WTC11 (cell line): ENCODE data around the gene TMEM59. TPM values are rescaled to one million over a fixed set of nuclear protein-coding genes. Genes with fewer than 3 reads are reported as not detected.
A peak's percentile ranks its signal among the peaks of the same experiment; 100 is the strongest.

Experiments used
- ATAC-seq: fragments of 200-7000 bp; cut with Tn5 transposase; 2 replicates; pipeline ENCODE4 v1.10.0; 2021; ENCODE audit warnings: mild to moderate bottlenecking, moderate library complexity
- CTCF ChIA-PET: fragments of 300-600 bp; sonication (Branson Sonifier 250); formaldehyde crosslinking; loops from one replicate; lab custom pipeline; 2021; ENCODE audit warnings: antibody characterized with exemption; lab: Charles Lee
- POLR2A ChIA-PET: fragments of 350-600 bp; sonication (Branson Sonifier 250); formaldehyde crosslinking; loops from one replicate; lab custom pipeline; 2021; ENCODE audit warnings: antibody characterized with exemption; lab: Charles Lee
- DNase-seq: peaks from one replicate; pipeline ENCODE4 v3.0.0; 2021; ENCODE audit warnings: low spot score
- H3K27ac Mint-ChIP-seq: 2 replicates; pipeline ENCODE4 v1.8.0; 2021; ENCODE audit warnings: mixed read lengths
- H3K27me3 Mint-ChIP-seq: 2 replicates; pipeline ENCODE4 v1.8.0; 2021; ENCODE audit warnings: low read depth, mild to moderate bottlenecking, moderate library complexity, mixed read lengths
- H3K36me3 Mint-ChIP-seq: 2 replicates; pipeline ENCODE4 v1.8.0; 2021; ENCODE audit warnings: mixed read lengths
- H3K4me1 Mint-ChIP-seq: 2 replicates; pipeline ENCODE4 v1.8.0; 2022; ENCODE audit warnings: mixed read lengths
- H3K4me3 Mint-ChIP-seq: 2 replicates; pipeline ENCODE4 v1.8.0; 2021; ENCODE audit warnings: mild to moderate bottlenecking, moderate library complexity, mixed read lengths
- H3K9me3 Mint-ChIP-seq: 2 replicates; pipeline ENCODE4 v1.8.0; 2021; ENCODE audit warnings: mixed read lengths
- AFF4 ChIP-seq: sonication (generic); formaldehyde crosslinking; IDR thresholded peaks from 2 replicates; pipeline ENCODE4 v1.8.1; 2023; ENCODE audit warnings: mild to moderate bottlenecking, missing genetic modification reagents, borderline replicate concordance
- ATF2 ChIP-seq: sonication (generic); formaldehyde crosslinking; IDR thresholded peaks from 2 replicates; pipeline ENCODE4 v1.8.1; 2022; ENCODE audit warnings: low read depth, missing genetic modification reagents, borderline replicate concordance
- ATF6 ChIP-seq: sonication (generic); formaldehyde crosslinking; IDR thresholded peaks from 2 replicates; pipeline ENCODE4 v1.8.1; 2023; ENCODE audit warnings: mild to moderate bottlenecking, missing genetic modification reagents
- E2F1 ChIP-seq: sonication (generic); formaldehyde crosslinking; IDR thresholded peaks from 2 replicates; pipeline ENCODE4 v1.8.0; 2022; ENCODE audit warnings: mild to moderate bottlenecking, missing genetic modification reagents
- E2F4 ChIP-seq: sonication (generic); formaldehyde crosslinking; IDR thresholded peaks from 2 replicates; pipeline ENCODE4 v1.8.1; 2022; ENCODE audit warnings: low read depth, mild to moderate bottlenecking, moderate library complexity, missing genetic modification reagents, borderline replicate concordance
- ELF4 ChIP-seq: sonication (generic); formaldehyde crosslinking; IDR thresholded peaks from 2 replicates; pipeline ENCODE4 v1.8.1; 2022; ENCODE audit warnings: low read depth, mild to moderate bottlenecking, moderate library complexity, missing genetic modification reagents
- FOXK1 ChIP-seq: sonication (generic); formaldehyde crosslinking; IDR thresholded peaks from 2 replicates; pipeline ENCODE4 v1.8.0; 2022; ENCODE audit warnings: mild to moderate bottlenecking, moderate library complexity, missing genetic modification reagents
- FOXP1 ChIP-seq: sonication (generic); formaldehyde crosslinking; IDR thresholded peaks from 2 replicates; pipeline ENCODE4 v1.8.0; 2022; ENCODE audit warnings: missing genetic modification reagents, mild to moderate bottlenecking, moderate library complexity, borderline replicate concordance
- GABPB1 ChIP-seq: sonication (generic); formaldehyde crosslinking; IDR thresholded peaks from 2 replicates; pipeline ENCODE4 v1.8.1; 2023; ENCODE audit warnings: mild to moderate bottlenecking, missing genetic modification reagents
- JAZF1 ChIP-seq: fragments of 250-450 bp; sonication (Bioruptor Pico); IDR thresholded peaks from 2 replicates; pipeline ENCODE4 v1.9.0; 2021; ENCODE audit warnings: moderate library complexity, mild to moderate bottlenecking, inconsistent platforms
- MAX ChIP-seq: sonication (generic); formaldehyde crosslinking; IDR thresholded peaks from 2 replicates; pipeline ENCODE4 v1.8.0; 2022; ENCODE audit warnings: mild to moderate bottlenecking, missing genetic modification reagents
- NR1H2 ChIP-seq: sonication (generic); formaldehyde crosslinking; IDR thresholded peaks from 2 replicates; pipeline ENCODE4 v1.9.0; 2021; ENCODE audit warnings: mild to moderate bottlenecking, moderate library complexity, missing genetic modification reagents
- RELA ChIP-seq: sonication (generic); formaldehyde crosslinking; IDR thresholded peaks from 2 replicates; pipeline ENCODE4 v1.8.1; 2022; ENCODE audit warnings: missing genetic modification reagents, mild to moderate bottlenecking, borderline replicate concordance
- SOX15 ChIP-seq: fragments of 250-450 bp; sonication (Bioruptor Pico); IDR thresholded peaks from 2 replicates; pipeline ENCODE4 v1.9.0; 2021; ENCODE audit warnings: mild to moderate bottlenecking
- ZBTB21 ChIP-seq: sonication (generic); formaldehyde crosslinking; IDR thresholded peaks from 2 replicates; pipeline ENCODE4 v1.8.1; 2023; ENCODE audit warnings: mild to moderate bottlenecking, missing genetic modification reagents, borderline replicate concordance
- ZBTB43 ChIP-seq: sonication (generic); formaldehyde crosslinking; IDR thresholded peaks from 2 replicates; pipeline ENCODE4 v1.8.1; 2023; ENCODE audit warnings: mild to moderate bottlenecking, missing genetic modification reagents
- ZNF423 ChIP-seq: fragments of 250-450 bp; sonication (Bioruptor Pico); IDR thresholded peaks from 2 replicates; pipeline ENCODE4 v2.1.2; 2022; ENCODE audit warnings: mild to moderate bottlenecking, moderate library complexity
- ZNF425 ChIP-seq: fragments of 250-450 bp; sonication (Bioruptor Pico); conservative IDR thresholded peaks from 2 replicates; pipeline ENCODE4 v1.9.0; 2021; ENCODE audit warnings: mild to moderate bottlenecking
- ZNF512 ChIP-seq: sonication (generic); formaldehyde crosslinking; IDR thresholded peaks from 2 replicates; pipeline ENCODE4 v1.8.1; 2022; ENCODE audit warnings: missing genetic modification reagents, borderline replicate concordance
- total RNA-seq: library from RNA; stranded (reverse); gene quantifications from 3 replicates; pipeline ENCODE4 v1.2.3, GENCODE V29; 2021

TMEM59 gene
- total RNA-seq, 1 experiment from 2014 or later, result 122 TPM

GRCh38 chr1:53992085-53992874 is 60.7 kb downstream of the TMEM59 start (continued):
- no peak for TF ChIP-seq ZNF512 (CRISPR knock-in tag)
- TF ChIP-seq SOX15 (CRISPR knock-in tag), result no peak
- no peak for TF ChIP-seq ELF4 (CRISPR knock-in tag)
- no peak for TF ChIP-seq E2F1 (CRISPR knock-in tag)
- TF ChIP-seq FOXP1, result 0 out of 2 replicates have a peak, but pooled peaks have one; percentile 25
- TF ChIP-seq NR1H2 (CRISPR knock-in tag), result no peak
- no peak for TF ChIP-seq RELA (CRISPR knock-in tag)
- TF ChIP-seq ATF2 (CRISPR knock-in tag), result no peak
- no peak for TF ChIP-seq GABPB1
- no peak for TF ChIP-seq ZBTB43 (CRISPR knock-in tag)
- TF ChIP-seq, all 79 proteins: peak for 2

- ChIA-PET POLR2A (no interaction called here), CTCF (no interaction called here)
- no peaks in the 10 kb centered on the region for H3K9me3 Mint-ChIP-seq
- DNase-seq (no peak), ATAC-seq (no peak)
- H3K36me3 Mint-ChIP-seq, result no peaks in the 10 kb centered on the region
- H3K4me1 Mint-ChIP-seq, result peaks cover 10% of the 10 kb centered on the region
- no peak overlapping the region for H3K27ac Mint-ChIP-seq
- H3K27me3 Mint-ChIP-seq, result peaks cover under 1% of the 10 kb centered on the region; the same call in 1 of the 2 replicates
- H3K4me3 Mint-ChIP-seq, result no peak overlapping the region
- TF ChIP-seq ZBTB21 (CRISPR knock-in tag) (no peak), FOXK1 (no peak), AFF4 (CRISPR knock-in tag) (no peak), ATF6 (CRISPR knock-in tag) (no peak), NR1H2 (CRISPR knock-in tag) (no peak), ZNF423 (CRISPR knock-in tag) (no peak), JAZF1 (no peak), E2F4 (CRISPR knock-in tag) (no peak), SOX15 (CRISPR knock-in tag) (no peak), MAX (CRISPR knock-in tag) (no peak), ZNF425 (CRISPR knock-in tag) (no peak)
These were observed 65.1 kb downstream of the TMEM59 start for GRCh38 chr1:53987880-53988279.
